CD14-positive monocyte (primary cell): Measurements from ENCODE around the gene BCORL1. TPM values are rescaled to one million over a fixed set of nuclear protein-coding genes. Genes with fewer than 3 reads are reported as not detected.

Experiments
- DNase-seq, 3 donors: peaks; one replicate each; pipeline ENCODE4 v3.0.0-alpha.2; 2011 to 2022
- H2AFZ ChIP-seq: 2 replicates; pipeline ENCODE4 v1.6.0; 2012; ENCODE audit warnings: mild to moderate bottlenecking, low read depth, low read length, inconsistent platforms; ENCODE audit not compliant: insufficient read depth, poor library complexity, severe bottlenecking
- H3K27ac ChIP-seq, 2 donors: 1 replicate in 1 of 2; 2 replicates in 1 of 2; pipeline ENCODE4 v1.5.1; 2012 to 2013; ENCODE audit warnings: low read length in 2 of 2, control low read depth in 1 of 2, inconsistent platforms in 1 of 2, low read depth in 1 of 2, mild to moderate bottlenecking in 1 of 2
- H3K27me3 ChIP-seq, 2 donors: one replicate each; pipeline versions ENCODE4 v1.6.0 to v1.6.1; 2011 to 2013; ENCODE audit warnings: low read length in 2 of 2; ENCODE audit not compliant: control insufficient read depth in 2 of 2, insufficient read depth in 2 of 2
- H3K36me3 ChIP-seq, 2 donors: replicated peaks in 1 of 2; 1 replicate in 1 of 2; 2 replicates in 1 of 2; pipeline versions ENCODE4 v1.5.1 to v1.6.1; 2012 to 2013; ENCODE audit warnings: low read length in 2 of 2, control low read depth in 1 of 2, inconsistent platforms in 1 of 2, mild to moderate bottlenecking in 1 of 2; ENCODE audit not compliant: insufficient read depth in 2 of 2, control insufficient read depth in 1 of 2
- H3K4me1 ChIP-seq, 2 donors: 1 replicate in 1 of 2; 2 replicates in 1 of 2; pipeline versions ENCODE4 v1.5.1 to v1.6.1; 2012 to 2013; ENCODE audit warnings: low read length in 2 of 2, control low read depth in 1 of 2, inconsistent platforms in 1 of 2, mild to moderate bottlenecking in 1 of 2, moderate library complexity in 1 of 2; ENCODE audit not compliant: insufficient read depth in 2 of 2, control insufficient read depth in 1 of 2
- H3K4me2 ChIP-seq: replicated peaks from 2 replicates; pipeline ENCODE3; 2012; ENCODE audit warnings: low read length, moderate library complexity, mild to moderate bottlenecking; ENCODE audit not compliant: poor library complexity, severe bottlenecking; ENCODE audit errors: extremely low read depth
- H3K4me3 ChIP-seq, 3 experiments: fragments of 200-600 bp in 1 of 3; sonication (generic) in 1 of 3; replicated peaks in 1 of 3; 1 replicate in 2 of 3; 2 replicates in 1 of 3; pipeline ENCODE4 v1.5.1; 2011 to 2013; ENCODE audit warnings: low read length in 3 of 3, mild to moderate bottlenecking in 3 of 3, control low read depth in 2 of 3, low read depth in 2 of 3, inconsistent platforms in 1 of 3, moderate library complexity in 1 of 3
- H3K79me2 ChIP-seq: 2 replicates; pipeline ENCODE4 v1.6.0; 2012; ENCODE audit warnings: mild to moderate bottlenecking, control low read depth, inconsistent platforms, low read length, moderate library complexity; ENCODE audit not compliant: insufficient read depth
- H3K9ac ChIP-seq: 2 replicates; pipeline ENCODE4 v1.6.0; 2017; ENCODE audit warnings: low read length, mild to moderate bottlenecking; ENCODE audit not compliant: insufficient read depth, poor library complexity, severe bottlenecking
- H3K9me3 ChIP-seq, 2 donors: replicated peaks in 1 of 2; 1 replicate in 1 of 2; 2 replicates in 1 of 2; pipeline versions ENCODE4 v1.5.1 to v1.6.1; 2012 to 2013; ENCODE audit warnings: low read length in 2 of 2, control low read depth in 1 of 2; ENCODE audit not compliant: control insufficient read depth in 1 of 2, insufficient read depth in 1 of 2
- H4K20me1 ChIP-seq: 2 replicates; pipeline ENCODE4 v1.6.0; 2012; ENCODE audit warnings: mild to moderate bottlenecking, low read length, control low read depth, moderate library complexity; ENCODE audit not compliant: insufficient read depth
- H3K27ac Mint-ChIP-seq, 7 donors: one replicate each; pipeline ENCODE4 v1.8.0; 2020; ENCODE audit warnings: mild to moderate bottlenecking in 7 of 7, mixed read lengths in 7 of 7, moderate library complexity in 6 of 7, inconsistent platforms in 2 of 7
- H3K27me3 Mint-ChIP-seq, 3 donors: one replicate each; pipeline ENCODE4 v1.8.0; 2021 to 2022; ENCODE audit warnings: low read depth in 3 of 3, mild to moderate bottlenecking in 3 of 3, mixed read lengths in 3 of 3, moderate library complexity in 3 of 3, inconsistent platforms in 1 of 3
- H3K36me3 Mint-ChIP-seq, 2 donors: one replicate each; pipeline ENCODE4 v1.8.0; 2020; ENCODE audit warnings: mixed read lengths in 2 of 2, inconsistent platforms in 1 of 2, mild to moderate bottlenecking in 1 of 2
- H3K4me1 Mint-ChIP-seq: one replicate; pipeline ENCODE4 v1.8.0; 2020; ENCODE audit warnings: mild to moderate bottlenecking, mixed read lengths
- H3K4me3 Mint-ChIP-seq, 2 donors: one replicate each; pipeline ENCODE4 v1.8.0; 2020; ENCODE audit warnings: mild to moderate bottlenecking in 2 of 2, mixed read lengths in 2 of 2, moderate library complexity in 1 of 2
- H3K9me3 Mint-ChIP-seq, 7 donors: one replicate each; pipeline ENCODE4 v1.8.0; 2020 to 2022; ENCODE audit warnings: mixed read lengths in 7 of 7, mild to moderate bottlenecking in 6 of 7, moderate library complexity in 6 of 7, inconsistent platforms in 2 of 7
- CTCF ChIP-seq: fragments of 200-600 bp; IDR thresholded peaks from one replicate; pipeline ENCODE4 v1.8.0; 2022; ENCODE audit warnings: antibody characterized with exemption, mild to moderate bottlenecking
- WGBS: methylation state at CpG from one replicate; pipeline ENCODE4 v1.1.5; 2013; ENCODE audit warnings: missing lambda C conversion rate; ENCODE audit not compliant: insufficient coverage; 5-methylcytosine and 5-hydroxymethylcytosine counted together
- intact Hi-C, 2 donors: fragments of 100-400 bp; cut with micrococcal nuclease; formaldehyde crosslinking; loops; one replicate each; pipeline versions ENCODE4 v1.15.0 to v1.15.1; 2023
- polyA plus RNA-seq, 3 donors: library from polyadenylated mRNA; depleted of rRNA in 1 of 3; unstranded in 2 of 3; stranded (reverse) in 1 of 3; fragments of 300-500 nt in 2 of 3; fragments of >200 nt in 1 of 3; fragmentation: Illumina TruSeq in 2 of 3; gene quantifications; 1 replicate in 2 of 3; 2 replicates in 1 of 3; pipeline ENCODE4 v1.2.3, GENCODE V29; 2012 to 2021

BCORL1 gene
- polyA plus RNA-seq, 3 donors = 0.69 to 2.4 (median 0.72) TPM

GRCh38 chrX:129954804-129955203 is 27.6 kb upstream of the BCORL1 start:
- peaks cover 0 to 18% of the 10 kb centered on the region in 2 donors for H3K27me3 ChIP-seq
- H3K36me3 Mint-ChIP-seq = no peaks in the 10 kb centered on the region
- peaks cover 23 to 31% of the 10 kb centered on the region in 2 donors for H3K4me1 ChIP-seq
- peaks cover 0 to 13% (median 2%) of the 10 kb centered on the region in 7 donors for H3K9me3 Mint-ChIP-seq
- peak overlapping the region in 1 of 7 donors; percentile 50 for H3K27ac Mint-ChIP-seq
- peaks cover 16 to 28% (median 26%) of the 10 kb centered on the region in 3 donors for H3K27me3 Mint-ChIP-seq
- H3K9me3 ChIP-seq = no peaks in the 10 kb centered on the region
- H2AFZ ChIP-seq = no peak overlapping the region
- H3K4me3 ChIP-seq = no peak overlapping the region
- no peak for DNase-seq
- peaks cover 27% of the 10 kb centered on the region for H3K4me1 Mint-ChIP-seq
- H3K36me3 ChIP-seq = no peaks in the 10 kb centered on the region
- H3K9ac ChIP-seq = no peak overlapping the region
- intact Hi-C loops = no loop called here
- no peak overlapping the region for H3K27ac ChIP-seq
- no peak overlapping the region for H3K4me2 ChIP-seq
- TF ChIP-seq CTCF = no peak
- no CpG with 5 or more reads among the region's 3 CpGs for WGBS
- H3K79me2 ChIP-seq = no peaks in the 10 kb centered on the region
- no peaks in the 10 kb centered on the region for H4K20me1 ChIP-seq
- H3K4me3 Mint-ChIP-seq = no peak overlapping the region

- H3K4me1 Mint-ChIP-seq = peaks cover 27% of the 10 kb centered on the region
- H3K27me3 Mint-ChIP-seq = peaks cover 16 to 28% (median 26%) of the 10 kb centered on the region in 3 donors
- Histone ChIP-seq H3K4me1 (peaks cover 24 to 32% of the 10 kb centered on the region in 2 donors), H4K20me1 (no peaks in the 10 kb centered on the region), H3K9ac (no peak overlapping the region), H3K36me3 (no peaks in the 10 kb centered on the region), H3K27ac (no peak overlapping the region), H3K4me3 (no peak overlapping the region), H2AFZ (no peak overlapping the region), H3K79me2 (no peaks in the 10 kb centered on the region), H3K4me2 (no peak overlapping the region), H3K27me3 (peaks cover 0 to 18% of the 10 kb centered on the region in 2 donors), H3K9me3 (no peaks in the 10 kb centered on the region)
- H3K36me3 Mint-ChIP-seq = no peaks in the 10 kb centered on the region
- TF ChIP-seq CTCF = no peak
- no peak for DNase-seq
- WGBS = no CpG with 5 or more reads among the region's 3 CpGs
- peaks cover 0 to 13% (median 2%) of the 10 kb centered on the region in 7 donors for H3K9me3 Mint-ChIP-seq
- intact Hi-C loops = no loop called here
- no peak overlapping the region for H3K27ac Mint-ChIP-seq
- no peak overlapping the region for H3K4me3 Mint-ChIP-seq
These were observed 26.8 kb upstream of the BCORL1 start for GRCh38 chrX:129955682-129956081.
